ENCODE data around the gene SATB2.
A peak's percentile ranks its signal among the peaks of the same experiment; 100 is the strongest.

SATB2 gene

DNA sequence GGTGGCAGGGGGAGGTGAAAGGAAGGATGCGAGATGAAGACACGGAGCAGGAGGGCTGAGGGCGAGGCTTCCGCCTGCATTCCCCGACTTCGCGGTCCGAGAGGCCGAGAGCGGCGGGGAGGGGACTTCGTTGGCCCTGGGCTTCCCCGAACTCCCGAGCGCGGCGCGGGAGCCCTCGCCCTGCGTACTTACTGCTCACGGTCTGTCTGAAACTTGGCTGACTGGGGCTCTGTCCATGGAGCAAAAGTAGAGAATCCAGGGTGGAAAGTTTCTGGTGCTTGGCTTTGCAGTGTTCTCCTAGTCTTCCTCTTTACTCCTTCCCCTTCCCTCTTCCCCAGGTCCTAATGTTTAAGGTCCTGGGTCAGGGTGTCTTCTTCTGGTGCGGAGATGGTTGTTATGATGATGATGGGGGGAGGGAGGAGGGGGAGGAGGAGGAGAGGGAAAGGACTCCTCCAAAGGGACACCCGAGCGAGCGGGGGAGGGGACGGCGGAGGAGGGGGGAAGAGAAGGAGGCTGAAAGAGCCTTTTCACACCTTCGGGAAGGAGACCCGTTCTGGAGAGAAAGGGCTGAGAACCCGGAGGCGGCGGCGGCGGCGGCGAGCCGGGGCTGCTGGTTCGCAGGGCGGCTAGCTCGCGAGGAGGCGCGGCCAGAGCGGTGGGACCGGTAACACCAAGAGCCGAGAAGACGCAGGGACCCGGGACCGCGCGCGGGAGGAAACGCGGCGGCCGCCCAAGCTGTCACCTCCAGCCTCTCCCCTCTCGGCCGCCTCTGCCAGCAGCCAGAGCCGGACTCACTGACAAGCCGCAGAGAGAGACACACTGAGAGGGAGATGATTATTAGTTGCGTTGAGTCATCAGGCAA, at the start of gene SATB2:
Gene SATB2, minus strand, starts transcription at position 793 of the 862 bp plus-strand sequence. CDS start 1,902 bp downstream, outside the sequence.
- H3K27ac ChIP-seq (ENCODE audit: low read depth, low read length): no peak within 1 kb of the TSS
- H3K36me3 ChIP-seq (ENCODE audit: control insufficient read depth in 1 of 2, insufficient read depth in 2 of 2, low read length in 2 of 2): no peaks in the 10 kb centered on the region
- H3K4me3 ChIP-seq (ENCODE audit: low read depth in 1 of 2, low read length in 2 of 2): peak within 1 kb of the TSS; percentile 96 to 97
- H3K9me3 ChIP-seq (ENCODE audit: control insufficient read depth in 1 of 2, low read length in 2 of 2): no peaks in the 10 kb centered on the region
- H3K9ac ChIP-seq (ENCODE audit: low read depth in 1 of 2, low read length in 2 of 2): peak within 1 kb of the TSS in 1 of 2 donors; percentile 85
- peaks cover 25 to 26% of the 10 kb centered on the region in 2 donors for H3K4me1 ChIP-seq (ENCODE audit: control insufficient read depth in 1 of 2, insufficient read depth in 2 of 2, low read length in 2 of 2)
- H3K27me3 ChIP-seq (ENCODE audit: control insufficient read depth in 1 of 2, insufficient read depth in 2 of 2, low read length in 2 of 2): peaks cover 48 to 65% of the 10 kb centered on the region in 2 donors

DNA sequence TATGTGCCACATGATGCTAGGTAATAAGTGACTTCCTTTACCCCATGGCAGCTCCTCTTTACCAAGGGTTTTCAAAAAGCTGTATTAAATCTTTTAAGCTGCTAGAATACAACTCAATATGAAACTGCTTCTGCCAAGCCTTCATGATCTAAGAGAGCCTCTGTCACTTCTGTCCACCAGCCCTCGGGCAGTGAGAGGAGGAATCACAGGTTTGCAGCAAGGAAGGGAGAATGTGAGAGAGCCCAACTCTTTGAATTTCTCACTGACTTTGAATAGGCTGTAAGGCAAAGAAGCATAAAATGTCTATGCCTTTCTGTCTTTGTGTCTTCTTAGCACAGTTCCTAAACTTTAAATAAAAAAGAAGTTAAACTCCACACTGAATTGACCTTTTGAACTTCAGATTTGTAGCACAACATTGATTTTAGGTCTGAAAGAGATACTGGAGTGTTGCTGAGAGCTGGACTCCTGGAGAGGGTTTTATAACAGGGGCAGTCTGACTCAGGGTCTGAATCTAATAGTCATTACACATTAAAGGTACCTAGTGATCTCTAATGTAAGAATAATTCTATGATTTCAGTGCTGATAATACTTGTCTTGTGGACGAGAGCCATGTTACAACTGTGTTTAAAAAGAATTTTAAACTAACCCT, 48.1 kb upstream of the SATB2 start:
- Histone ChIP-seq H3K9me3 (ENCODE audit: control insufficient read depth in 1 of 2, low read length in 2 of 2) (no peaks in the 10 kb centered on the region), H3K36me3 (ENCODE audit: control insufficient read depth in 1 of 2, insufficient read depth in 2 of 2, low read length in 2 of 2) (no peaks in the 10 kb centered on the region), H3K4me1 (ENCODE audit: control insufficient read depth in 1 of 2, insufficient read depth in 2 of 2, low read length in 2 of 2) (no peaks in the 10 kb centered on the region), H3K4me3 (ENCODE audit: low read depth in 1 of 2, low read length in 2 of 2) (no peak overlapping the region), H3K27ac (ENCODE audit: low read depth, low read length) (no peak overlapping the region), H3K9ac (ENCODE audit: low read depth in 1 of 2, low read length in 2 of 2) (no peak overlapping the region), H3K27me3 (ENCODE audit: control insufficient read depth in 1 of 2, insufficient read depth in 2 of 2, low read length in 2 of 2) (peaks cover 0 to 2% of the 10 kb centered on the region in 2 donors)

DNA sequence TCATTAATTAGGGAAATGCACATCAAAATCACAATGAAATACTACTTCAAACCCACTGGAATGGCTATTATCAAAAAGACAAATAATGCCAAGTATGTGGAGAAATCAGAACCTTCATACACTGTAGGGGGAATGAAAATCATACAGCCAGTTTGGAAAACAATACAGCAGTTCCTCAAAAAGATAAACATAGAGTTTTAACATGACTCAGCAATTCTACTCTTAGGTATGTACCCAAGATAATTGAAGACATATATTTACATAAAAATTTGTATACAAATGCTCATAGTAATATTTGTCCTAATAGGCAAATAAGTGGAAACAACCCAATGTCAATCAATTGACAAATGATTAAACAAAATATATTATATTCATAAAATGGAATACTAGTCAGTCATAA, 45.4 kb upstream of the SATB2 start:
- no peaks in the 10 kb centered on the region for H3K9me3 ChIP-seq (ENCODE audit: control insufficient read depth in 1 of 2, low read length in 2 of 2)
- no peak overlapping the region for H3K4me3 ChIP-seq (ENCODE audit: low read depth in 1 of 2, low read length in 2 of 2)
- H3K4me1 ChIP-seq (ENCODE audit: control insufficient read depth in 1 of 2, insufficient read depth in 2 of 2, low read length in 2 of 2): no peaks in the 10 kb centered on the region
- no peak overlapping the region for H3K9ac ChIP-seq (ENCODE audit: low read depth in 1 of 2, low read length in 2 of 2)
- H3K36me3 ChIP-seq (ENCODE audit: control insufficient read depth in 1 of 2, insufficient read depth in 2 of 2, low read length in 2 of 2): no peaks in the 10 kb centered on the region
- peaks cover 0 to 3% of the 10 kb centered on the region in 2 donors for H3K27me3 ChIP-seq (ENCODE audit: control insufficient read depth in 1 of 2, insufficient read depth in 2 of 2, low read length in 2 of 2)
- no peak overlapping the region for H3K27ac ChIP-seq (ENCODE audit: low read depth, low read length)

DNA sequence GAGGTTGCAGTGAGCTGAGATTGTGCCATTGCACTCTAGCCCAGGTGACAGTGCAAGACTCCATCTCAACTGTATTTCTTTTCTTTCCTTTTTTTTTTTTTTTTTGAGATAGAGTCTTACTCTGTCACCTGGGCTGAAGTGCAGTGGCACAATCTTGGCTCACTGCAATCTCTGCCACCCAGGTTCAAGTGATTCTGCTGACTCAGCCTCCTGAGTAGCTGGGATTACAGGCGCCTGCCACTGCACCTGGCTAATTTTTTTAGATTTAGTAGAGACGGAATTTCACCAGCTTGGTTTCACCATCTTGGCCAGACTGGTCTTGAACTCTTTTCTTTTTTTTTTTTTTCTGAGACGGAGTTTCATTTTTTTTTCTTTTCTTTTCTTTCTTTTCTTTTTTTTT, 41.3 kb upstream of the SATB2 start:
- no peak overlapping the region for H3K4me3 ChIP-seq (ENCODE audit: low read depth in 1 of 2, low read length in 2 of 2)
- no peaks in the 10 kb centered on the region for H3K36me3 ChIP-seq (ENCODE audit: control insufficient read depth in 1 of 2, insufficient read depth in 2 of 2, low read length in 2 of 2)
- H3K27ac ChIP-seq (ENCODE audit: low read depth, low read length): no peak overlapping the region
- H3K27me3 ChIP-seq (ENCODE audit: control insufficient read depth in 1 of 2, insufficient read depth in 2 of 2, low read length in 2 of 2): peaks cover 0 to 3% of the 10 kb centered on the region in 2 donors
- no peaks in the 10 kb centered on the region for H3K4me1 ChIP-seq (ENCODE audit: control insufficient read depth in 1 of 2, insufficient read depth in 2 of 2, low read length in 2 of 2)
- H3K9me3 ChIP-seq (ENCODE audit: control insufficient read depth in 1 of 2, low read length in 2 of 2): no peaks in the 10 kb centered on the region
- no peak overlapping the region for H3K9ac ChIP-seq (ENCODE audit: low read depth in 1 of 2, low read length in 2 of 2)

DNA sequence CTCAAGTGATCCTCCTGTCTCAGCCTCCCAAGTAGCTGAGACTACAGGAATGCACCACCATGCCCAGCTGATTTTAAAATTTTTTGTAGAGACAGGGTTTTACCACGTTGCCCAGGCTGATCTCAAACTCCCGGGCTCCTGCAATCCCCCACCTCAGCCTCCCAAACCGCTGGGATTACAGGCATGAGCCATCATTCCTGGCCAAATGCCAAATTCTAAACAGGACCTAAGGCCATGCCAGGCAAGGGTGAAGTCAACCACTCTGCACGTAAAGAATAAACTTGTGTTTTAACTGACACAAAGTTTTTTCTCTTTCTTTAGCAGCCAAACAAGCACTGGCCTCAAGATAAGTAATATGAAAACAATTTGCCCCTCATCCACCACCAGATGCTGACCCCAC, 37.4 kb upstream of the SATB2 start:
- H3K27ac ChIP-seq (ENCODE audit: low read depth, low read length): no peak overlapping the region
- no peak overlapping the region for H3K9ac ChIP-seq (ENCODE audit: low read depth in 1 of 2, low read length in 2 of 2)
- no peaks in the 10 kb centered on the region for H3K9me3 ChIP-seq (ENCODE audit: control insufficient read depth in 1 of 2, low read length in 2 of 2)
- no peaks in the 10 kb centered on the region for H3K36me3 ChIP-seq (ENCODE audit: control insufficient read depth in 1 of 2, insufficient read depth in 2 of 2, low read length in 2 of 2)
- no peak overlapping the region for H3K4me3 ChIP-seq (ENCODE audit: low read depth in 1 of 2, low read length in 2 of 2)
- H3K4me1 ChIP-seq (ENCODE audit: control insufficient read depth in 1 of 2, insufficient read depth in 2 of 2, low read length in 2 of 2): no peaks in the 10 kb centered on the region
- no peaks in the 10 kb centered on the region for H3K27me3 ChIP-seq (ENCODE audit: control insufficient read depth in 1 of 2, insufficient read depth in 2 of 2, low read length in 2 of 2)

DNA sequence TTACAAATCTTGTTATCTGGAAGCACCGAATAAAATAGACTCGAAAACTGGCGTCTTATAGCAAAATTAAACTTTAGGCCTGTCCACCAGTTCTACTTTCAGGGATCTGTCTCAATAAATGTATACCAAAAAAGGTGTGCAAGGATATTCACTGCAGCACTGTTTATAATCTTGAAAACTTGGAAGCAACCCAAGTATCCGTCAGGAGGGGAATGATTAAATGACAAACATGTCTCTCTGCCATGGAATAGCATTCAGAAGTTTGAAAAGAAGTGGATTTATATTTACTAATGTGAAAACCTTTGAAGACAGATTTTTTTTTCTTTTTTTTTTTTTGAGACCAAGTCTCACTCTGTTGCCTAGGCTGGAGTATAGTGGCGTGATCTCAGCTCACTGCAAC, 32.3 kb upstream of the SATB2 start:
- Histone ChIP-seq H3K27ac (ENCODE audit: low read depth, low read length) (no peak overlapping the region), H3K4me3 (ENCODE audit: low read depth in 1 of 2, low read length in 2 of 2) (no peak overlapping the region), H3K9ac (ENCODE audit: low read depth in 1 of 2, low read length in 2 of 2) (no peak overlapping the region), H3K9me3 (ENCODE audit: control insufficient read depth in 1 of 2, low read length in 2 of 2) (no peaks in the 10 kb centered on the region), H3K36me3 (ENCODE audit: control insufficient read depth in 1 of 2, insufficient read depth in 2 of 2, low read length in 2 of 2) (no peaks in the 10 kb centered on the region), H3K4me1 (ENCODE audit: control insufficient read depth in 1 of 2, insufficient read depth in 2 of 2, low read length in 2 of 2) (no peaks in the 10 kb centered on the region), H3K27me3 (ENCODE audit: control insufficient read depth in 1 of 2, insufficient read depth in 2 of 2, low read length in 2 of 2) (no peaks in the 10 kb centered on the region)

DNA sequence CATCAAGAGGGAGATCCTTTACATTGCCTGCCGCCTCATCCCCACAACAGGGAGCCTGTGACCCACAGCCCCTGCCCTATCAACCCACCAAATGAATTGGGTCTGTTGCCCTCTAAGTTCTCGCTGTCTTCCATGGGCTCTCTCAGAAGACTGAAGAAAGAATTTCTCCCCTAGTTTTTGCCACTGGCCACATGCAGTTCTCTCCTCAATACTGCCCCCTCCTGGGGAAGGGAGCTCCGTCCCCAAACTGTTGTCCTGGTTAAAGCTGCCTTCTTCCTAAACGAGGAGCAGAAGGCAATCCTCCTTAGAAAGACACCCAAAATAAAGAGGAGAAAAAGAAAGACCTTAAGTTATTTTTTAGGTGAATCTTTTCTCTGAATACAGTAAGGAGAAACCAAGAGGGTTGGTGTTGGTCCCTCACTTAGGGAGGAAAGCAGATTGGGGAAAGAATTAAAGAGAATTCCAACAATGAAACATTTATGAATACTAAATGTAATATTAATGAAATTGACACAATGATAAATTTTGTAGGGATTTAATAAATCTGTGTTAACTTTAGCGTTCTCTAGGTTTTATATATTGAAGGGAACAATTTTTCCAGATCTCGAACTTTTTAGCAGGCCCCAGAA, 31.1 kb upstream of the SATB2 start:
- Histone ChIP-seq H3K27ac (ENCODE audit: low read depth, low read length) (no peak overlapping the region), H3K9me3 (ENCODE audit: control insufficient read depth in 1 of 2, low read length in 2 of 2) (no peaks in the 10 kb centered on the region), H3K4me3 (ENCODE audit: low read depth in 1 of 2, low read length in 2 of 2) (no peak overlapping the region), H3K36me3 (ENCODE audit: control insufficient read depth in 1 of 2, insufficient read depth in 2 of 2, low read length in 2 of 2) (no peaks in the 10 kb centered on the region), H3K9ac (ENCODE audit: low read depth in 1 of 2, low read length in 2 of 2) (no peak overlapping the region), H3K27me3 (ENCODE audit: control insufficient read depth in 1 of 2, insufficient read depth in 2 of 2, low read length in 2 of 2) (no peaks in the 10 kb centered on the region), H3K4me1 (ENCODE audit: control insufficient read depth in 1 of 2, insufficient read depth in 2 of 2, low read length in 2 of 2) (no peaks in the 10 kb centered on the region)

DNA sequence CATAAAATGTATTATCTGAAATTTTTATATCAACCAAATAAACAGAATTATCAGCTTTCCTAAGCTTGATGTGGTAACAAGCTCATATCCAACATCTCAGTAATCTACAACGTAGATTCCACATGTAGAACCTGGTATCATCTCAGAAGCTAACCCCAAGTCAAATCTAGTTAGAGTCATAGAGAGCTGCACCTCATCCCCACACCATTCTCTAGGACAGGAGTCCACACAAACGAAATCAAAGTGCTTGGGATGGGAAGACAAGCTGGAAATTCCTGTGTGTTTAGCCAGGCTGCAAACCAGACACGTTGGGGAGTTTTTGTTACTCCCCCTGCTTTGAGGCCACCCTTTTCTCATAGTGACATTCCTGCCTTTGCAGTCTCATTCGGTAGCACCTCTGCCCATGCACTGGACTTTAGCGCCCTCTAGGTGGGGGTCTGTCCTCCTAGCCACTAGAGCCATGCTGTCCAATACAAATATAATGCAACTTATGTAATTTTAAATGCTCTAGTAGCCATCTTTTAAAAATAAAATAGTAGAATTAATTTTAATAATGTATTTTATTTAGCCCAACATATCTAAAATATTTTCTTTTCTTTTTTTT, 28.1 kb upstream of the SATB2 start:
- Histone ChIP-seq H3K36me3 (ENCODE audit: control insufficient read depth in 1 of 2, insufficient read depth in 2 of 2, low read length in 2 of 2) (no peaks in the 10 kb centered on the region), H3K9ac (ENCODE audit: low read depth in 1 of 2, low read length in 2 of 2) (no peak overlapping the region), H3K27ac (ENCODE audit: low read depth, low read length) (no peak overlapping the region), H3K9me3 (ENCODE audit: control insufficient read depth in 1 of 2, low read length in 2 of 2) (no peaks in the 10 kb centered on the region), H3K4me3 (ENCODE audit: low read depth in 1 of 2, low read length in 2 of 2) (no peak overlapping the region), H3K27me3 (ENCODE audit: control insufficient read depth in 1 of 2, insufficient read depth in 2 of 2, low read length in 2 of 2) (no peaks in the 10 kb centered on the region), H3K4me1 (ENCODE audit: control insufficient read depth in 1 of 2, insufficient read depth in 2 of 2, low read length in 2 of 2) (no peaks in the 10 kb centered on the region)

DNA sequence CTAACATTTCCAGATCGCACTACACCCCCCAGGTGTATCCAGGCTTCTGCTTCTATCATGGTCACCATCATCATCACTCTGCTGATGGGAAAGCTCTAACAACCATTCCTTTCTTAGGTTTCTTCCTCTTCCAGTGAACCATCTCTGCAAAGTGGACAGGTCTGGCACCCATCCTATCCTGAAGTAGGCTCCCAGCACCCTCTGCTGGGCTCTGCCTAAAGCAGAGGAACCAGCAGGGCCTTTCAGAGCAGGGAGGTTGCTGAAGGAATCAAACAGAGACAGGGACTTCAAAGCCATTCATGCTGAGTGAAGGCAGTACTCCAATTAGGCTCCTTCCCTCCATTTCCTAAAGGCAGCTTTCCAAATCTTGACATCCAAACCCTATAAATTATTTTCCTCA, 27.2 kb upstream of the SATB2 start:
- no peaks in the 10 kb centered on the region for H3K36me3 ChIP-seq (ENCODE audit: control insufficient read depth in 1 of 2, insufficient read depth in 2 of 2, low read length in 2 of 2)
- H3K4me1 ChIP-seq (ENCODE audit: control insufficient read depth in 1 of 2, insufficient read depth in 2 of 2, low read length in 2 of 2): no peaks in the 10 kb centered on the region
- no peaks in the 10 kb centered on the region for H3K9me3 ChIP-seq (ENCODE audit: control insufficient read depth in 1 of 2, low read length in 2 of 2)
- H3K4me3 ChIP-seq (ENCODE audit: low read depth in 1 of 2, low read length in 2 of 2): no peak overlapping the region
- H3K27me3 ChIP-seq (ENCODE audit: control insufficient read depth in 1 of 2, insufficient read depth in 2 of 2, low read length in 2 of 2): no peaks in the 10 kb centered on the region
- no peak overlapping the region for H3K27ac ChIP-seq (ENCODE audit: low read depth, low read length)
- H3K9ac ChIP-seq (ENCODE audit: low read depth in 1 of 2, low read length in 2 of 2): no peak overlapping the region

DNA sequence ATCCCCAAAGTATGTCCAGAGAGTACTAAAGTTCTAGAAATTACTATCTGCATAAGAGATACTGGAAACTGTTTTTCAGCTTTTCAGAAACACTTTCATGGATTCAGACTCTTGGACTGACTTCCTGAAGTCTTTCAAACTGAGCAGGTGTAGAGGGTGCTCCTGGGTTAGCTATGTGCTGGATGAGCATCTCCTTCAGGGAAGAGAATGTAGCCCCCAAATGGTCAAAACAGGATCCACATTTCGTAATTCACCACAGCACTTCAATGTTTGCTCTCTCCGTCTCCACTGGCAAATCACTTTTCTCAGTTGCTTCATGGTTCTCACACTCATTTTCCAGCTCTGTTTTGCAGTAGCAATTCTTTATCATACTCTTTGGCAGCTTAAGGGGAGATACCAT, 23.2 kb upstream of the SATB2 start:
- Histone ChIP-seq H3K36me3 (ENCODE audit: control insufficient read depth in 1 of 2, insufficient read depth in 2 of 2, low read length in 2 of 2) (no peaks in the 10 kb centered on the region), H3K9ac (ENCODE audit: low read depth in 1 of 2, low read length in 2 of 2) (no peak overlapping the region), H3K9me3 (ENCODE audit: control insufficient read depth in 1 of 2, low read length in 2 of 2) (no peaks in the 10 kb centered on the region), H3K4me1 (ENCODE audit: control insufficient read depth in 1 of 2, insufficient read depth in 2 of 2, low read length in 2 of 2) (no peaks in the 10 kb centered on the region), H3K27me3 (ENCODE audit: control insufficient read depth in 1 of 2, insufficient read depth in 2 of 2, low read length in 2 of 2) (peaks cover 4 to 6% of the 10 kb centered on the region in 2 donors), H3K27ac (ENCODE audit: low read depth, low read length) (no peak overlapping the region), H3K4me3 (ENCODE audit: low read depth in 1 of 2, low read length in 2 of 2) (no peak overlapping the region)
